NCI-H446 treated with DMSO at 0.1 percent for 48 hours (cell line): ENCODE measurements around the gene SCYGR1.
"Not testable (repeated sequence)": the region's sequence is repeated elsewhere in the genome, so short reads cannot be mapped to it uniquely, and the experiment has no call there.

Source experiments
- DNase-seq: peaks from one replicate; lab custom pipeline; 2025; lab: John Stamatoyannopoulos, UW

The SCYGR1 gene

GRCh38 chr2:227370791-227371312 lies 16.9 kb downstream of the SCYGR1 start:
- DNase-seq: no peak

- no peak for DNase-seq
Observed at GRCh38 chr2:227370092-227370491, 17.7 kb downstream of the SCYGR1 start.

GRCh38 chr2:227368574-227368973 lies 19.2 kb downstream of the SCYGR1 start:
- DNase-seq: no peak

- no peak for DNase-seq
Observed at GRCh38 chr2:227367427-227367795, 20.3 kb downstream of the SCYGR1 start.

GRCh38 chr2:227366769-227367426 lies 20.9 kb downstream of the SCYGR1 start:
- peak; percentile 69 for DNase-seq

GRCh38 chr2:227365833-227366232 lies 21.9 kb downstream of the SCYGR1 start:
- no peak for DNase-seq

GRCh38 chr2:227364585-227365263 lies 23.0 kb downstream of the SCYGR1 start:
- DNase-seq: not testable (repeated sequence)

- DNase-seq: no peak
Observed at GRCh38 chr2:227363756-227364155, 24.0 kb downstream of the SCYGR1 start.

GRCh38 chr2:227360351-227360750 lies 27.4 kb downstream of the SCYGR1 start:
- no peak for DNase-seq

- DNase-seq: no peak
Observed at GRCh38 chr2:227351639-227352038, 36.1 kb downstream of the SCYGR1 start.

GRCh38 chr2:227349989-227350612 lies 37.6 kb downstream of the SCYGR1 start:
- no peak for DNase-seq

- DNase-seq: no peak
Observed at GRCh38 chr2:227348324-227348723, 39.4 kb downstream of the SCYGR1 start.

- DNase-seq: no peak
Observed at GRCh38 chr2:227347117-227347516, 40.6 kb downstream of the SCYGR1 start.

- no peak for DNase-seq
Observed at GRCh38 chr2:227344231-227344630, 43.5 kb downstream of the SCYGR1 start.

- no peak for DNase-seq
Observed at GRCh38 chr2:227341553-227341952, 46.2 kb downstream of the SCYGR1 start.

GRCh38 chr2:227340106-227340505 lies 47.6 kb downstream of the SCYGR1 start:
- DNase-seq: no peak

- no peak for DNase-seq
Observed at GRCh38 chr2:227339098-227339599, 48.6 kb downstream of the SCYGR1 start.
